ENCODE measurements around the gene CD6. TPM values are rescaled to one million over a fixed set of nuclear protein-coding genes. Genes with fewer than 3 reads are reported as not detected.

The CD6 gene
- total and polyA plus RNA-seq, 2 donors (not counting 3 experiments of a cell fraction or from before 2014, with no cell fraction given), result not detected

- no peak overlapping the region for H3K9ac ChIP-seq (replicated peaks; ENCODE audit: extremely low read depth, insufficient read depth, low read length)
- dilution Hi-C loops (cut with MboI; ENCODE audit: extremely low pct_ligation_motif_present, low sequenced_read_pairs) (no loop called here), intact Hi-C loops (cut with micrococcal nuclease) (loop anchor here (1.0 to 2.0 kb wide), 3 partner anchors 159 to 224 kb away; no protein-coding TSS in a partner anchor)
- POLR2A ChIA-PET, result no interaction called here
- H3K4me2 ChIP-seq (ENCODE audit: insufficient read depth, low read length), result no peak overlapping the region
- no peak overlapping the region for H3K4me3 ChIP-seq (replicated peaks in 1 of 3; ENCODE audit: insufficient read depth in 1 of 3, low read depth in 1 of 3, low read length in 3 of 3)
- H3K4me1 ChIP-seq (ENCODE audit: control insufficient read depth, extremely low read depth, insufficient read depth, low read length), result no peaks in the 10 kb centered on the region
- FAIRE-seq (peak; percentile 80), DNase-seq (ENCODE audit: low read depth, low spot score) (peak; percentile 36)
- TF ChIP-seq MYC (IDR thresholded peaks at IDR 0.05; ENCODE audit: low read depth, low read length) (no peak), CTCF (IDR thresholded peaks at IDR 0.05; ENCODE audit: extremely low read depth in 1 of 2, insufficient read depth in 1 of 2, low read depth in 1 of 2, low read length in 2 of 2) (peak; percentile 82), GATA2 (IDR thresholded peaks at IDR 0.05; ENCODE audit: insufficient read depth, insufficient read length, low read depth, low read length) (no peak), MAX (IDR thresholded peaks at IDR 0.05; ENCODE audit: insufficient read depth, insufficient read length) (no peak), POLR2A (IDR thresholded peaks at IDR 0.05; ENCODE audit: low read depth, low read length) (no peak)
- no peaks in the 10 kb centered on the region for H3K9me3 ChIP-seq (replicated peaks; ENCODE audit: control insufficient read depth, insufficient read depth, low read length)
- CTCF ChIA-PET, result interaction anchor here (0.6 to 2.1 kb wide), 23 partner anchors 8 to 220 kb away, joined by 3 to 9 read pairs (median 4); no protein-coding TSS in a partner anchor
- no peaks in the 10 kb centered on the region for H3K79me2 ChIP-seq (ENCODE audit: control insufficient read depth, insufficient read depth, low read length)
- no peaks in the 10 kb centered on the region for H4K20me1 ChIP-seq (replicated peaks; ENCODE audit: control insufficient read depth, extremely low read depth, insufficient read depth, low read length)
- BruUV-seq (replicated peaks), result no TSS peak
- no peak overlapping the region for H3K27ac ChIP-seq (ENCODE audit: insufficient read depth, low read depth, low read length)
- no peak overlapping the region for H2AFZ ChIP-seq (ENCODE audit: low read depth, low read length)
- H3K27me3 ChIP-seq (ENCODE audit: control insufficient read depth in 2 of 2, insufficient read depth in 2 of 2, low read length in 2 of 2), result peaks cover 3 to 8% of the 10 kb centered on the region in 2 experiments
- no peaks in the 10 kb centered on the region for H3K36me3 ChIP-seq (ENCODE audit: control insufficient read depth in 2 of 2, extremely low read depth in 1 of 2, insufficient read depth in 2 of 2, low read length in 2 of 2)
- H3K9me1 ChIP-seq (replicated peaks; ENCODE audit: control insufficient read depth, extremely low read depth, insufficient read depth, low read length), result no peaks in the 10 kb centered on the region
Observed at GRCh38 chr11:60970369-60970774, 1.1 kb upstream of the CD6 start.

- no peaks in the 10 kb centered on the region for H3K9me3 ChIP-seq (replicated peaks; ENCODE audit: control insufficient read depth, insufficient read depth, low read length)
- H3K4me2 ChIP-seq (ENCODE audit: insufficient read depth, low read length), result no peak overlapping the region
- DNase-seq (ENCODE audit: low read depth, low spot score) (no peak), FAIRE-seq (no peak)
- CTCF ChIA-PET, result interaction anchor here (0.6 to 2.1 kb wide), 16 partner anchors 8 to 214 kb away, joined by 3 to 9 read pairs (median 4); no protein-coding TSS in a partner anchor
- no peaks in the 10 kb centered on the region for H4K20me1 ChIP-seq (replicated peaks; ENCODE audit: control insufficient read depth, extremely low read depth, insufficient read depth, low read length)
- no peak overlapping the region for H2AFZ ChIP-seq (ENCODE audit: low read depth, low read length)
- no peak overlapping the region for H3K9ac ChIP-seq (replicated peaks; ENCODE audit: extremely low read depth, insufficient read depth, low read length)
- H3K27ac ChIP-seq (ENCODE audit: insufficient read depth, low read depth, low read length), result no peak overlapping the region
- H3K4me1 ChIP-seq (ENCODE audit: control insufficient read depth, extremely low read depth, insufficient read depth, low read length), result no peaks in the 10 kb centered on the region
- BruUV-seq (replicated peaks), result no TSS peak
- peaks cover 3 to 8% of the 10 kb centered on the region in 2 experiments for H3K27me3 ChIP-seq (ENCODE audit: control insufficient read depth in 2 of 2, insufficient read depth in 2 of 2, low read length in 2 of 2)
- no peaks in the 10 kb centered on the region for H3K79me2 ChIP-seq (ENCODE audit: control insufficient read depth, insufficient read depth, low read length)
- no peak overlapping the region for H3K4me3 ChIP-seq (replicated peaks in 1 of 3; ENCODE audit: insufficient read depth in 1 of 3, low read depth in 1 of 3, low read length in 3 of 3)
- dilution Hi-C loops (cut with MboI; ENCODE audit: extremely low pct_ligation_motif_present, low sequenced_read_pairs), result no loop called here
- no peaks in the 10 kb centered on the region for H3K36me3 ChIP-seq (ENCODE audit: control insufficient read depth in 2 of 2, extremely low read depth in 1 of 2, insufficient read depth in 2 of 2, low read length in 2 of 2)
- no peaks in the 10 kb centered on the region for H3K9me1 ChIP-seq (replicated peaks; ENCODE audit: control insufficient read depth, extremely low read depth, insufficient read depth, low read length)
- POLR2A ChIA-PET, result interaction anchor here (0.6 kb wide), 1 partner anchor 17 kb away, joined by 5 read pairs; no protein-coding TSS in a partner anchor
- TF ChIP-seq MYC (IDR thresholded peaks at IDR 0.05; ENCODE audit: low read depth, low read length), result no peak
- TF ChIP-seq GATA2 (IDR thresholded peaks at IDR 0.05; ENCODE audit: insufficient read depth, insufficient read length, low read depth, low read length), result no peak
- TF ChIP-seq JUN (IDR thresholded peaks at IDR 0.05; ENCODE audit: borderline replicate concordance, insufficient read depth, insufficient read length, low read depth), result no peak
- intact Hi-C loops (cut with micrococcal nuclease), result loop anchor here (1.0 to 2.0 kb wide), 3 partner anchors 158 to 224 kb away; no protein-coding TSS in a partner anchor
Observed at GRCh38 chr11:60970890-60971289, 590 bp upstream of the CD6 start.
